HG02981 (cell line): ENCODE data around the gene PAAF1.
"Not testable (repeated sequence)": the region's sequence is repeated elsewhere in the genome, so short reads cannot be mapped to it uniquely, and the experiment has no call there.

Experiments
- ATAC-seq: cut with Tn5 transposase; IDR thresholded peaks from one replicate; pipeline ENCODE4 v1.9.1; 2021; ENCODE audit warnings: mild to moderate bottlenecking, moderate library complexity; ENCODE audit not compliant: unreplicated experiment

Gene PAAF1

GRCh38 chr11:73880449-73880848 is 3.6 kb downstream of the PAAF1 start:
- not testable (repeated sequence) for ATAC-seq

GRCh38 chr11:73883856-73884255 is 7.1 kb downstream of the PAAF1 start:
- no peak for ATAC-seq

GRCh38 chr11:73888244-73888643 is 11.4 kb downstream of the PAAF1 start:
- ATAC-seq, result no peak

- ATAC-seq, result no peak
Observed at GRCh38 chr11:73889019-73889418, 12.2 kb downstream of the PAAF1 start.

- ATAC-seq, result no peak
Observed at GRCh38 chr11:73889536-73889935, 12.7 kb downstream of the PAAF1 start.

GRCh38 chr11:73893041-73893440 is 16.2 kb downstream of the PAAF1 start:
- ATAC-seq, result no peak

GRCh38 chr11:73894725-73895335 is 18.0 kb downstream of the PAAF1 start:
- ATAC-seq, result no peak

- ATAC-seq, result no peak
Observed at GRCh38 chr11:73902303-73902702, 25.5 kb downstream of the PAAF1 start.

- no peak for ATAC-seq
Observed at GRCh38 chr11:73907191-73907590, 30.4 kb downstream of the PAAF1 start.

GRCh38 chr11:73912026-73912425 is 35.2 kb downstream of the PAAF1 start:
- ATAC-seq, result no peak

GRCh38 chr11:73913472-73913871 is 36.7 kb downstream of the PAAF1 start:
- no peak for ATAC-seq

GRCh38 chr11:73914284-73914683 is 37.5 kb downstream of the PAAF1 start:
- ATAC-seq, result no peak

- no peak for ATAC-seq
Observed at GRCh38 chr11:73916435-73916834, 39.6 kb downstream of the PAAF1 start.

- ATAC-seq, result no peak
Observed at GRCh38 chr11:73921180-73921579, 44.4 kb downstream of the PAAF1 start.

- no peak for ATAC-seq
Observed at GRCh38 chr11:73929388-73929787, 52.6 kb downstream of the PAAF1 start.

- no peak for ATAC-seq
Observed at GRCh38 chr11:73931039-73931645, 54.3 kb downstream of the PAAF1 start.

GRCh38 chr11:73931951-73932350 is 55.2 kb downstream of the PAAF1 start:
- no peak for ATAC-seq

- ATAC-seq, result no peak
Observed at GRCh38 chr11:73932781-73933180, 56.0 kb downstream of the PAAF1 start.

- not testable (repeated sequence) for ATAC-seq
Observed at GRCh38 chr11:73936047-73936446, 59.2 kb downstream of the PAAF1 start.

- no peak for ATAC-seq
Observed at GRCh38 chr11:73939096-73939495, 62.3 kb downstream of the PAAF1 start.

- ATAC-seq, result no peak
Observed at GRCh38 chr11:73940801-73941570, 64.2 kb downstream of the PAAF1 start.

- no peak for ATAC-seq
Observed at GRCh38 chr11:73942010-73942409, 65.2 kb downstream of the PAAF1 start.
